PC-3 (cell line): Measurements from ENCODE around the gene GPR26. TPM values are rescaled to one million over a fixed set of nuclear protein-coding genes. Genes with fewer than 3 reads are reported as not detected.

ENCODE experiments used
- ATAC-seq: fragments of 200-7000 bp; cut with Tn5 transposase; 2 replicates; pipeline ENCODE4 v1.9.1; 2020; ENCODE audit warnings: mild to moderate bottlenecking, moderate library complexity
- BruUV-seq: library from RNA; stranded (reverse); fragments of 400-500 nt; replicated peaks from 2 replicates; lab custom pipeline; 2021; lab: Mats Ljungman, UMichigan
- CTCF ChIA-PET: fragments of 300-600 bp; sonication (Branson Sonifier 250); formaldehyde crosslinking; loops from one replicate; lab custom pipeline; 2022; ENCODE audit warnings: antibody characterized with exemption; lab: Charles Lee
- POLR2A ChIA-PET: fragments of 300-600 bp; sonication (Branson Sonifier 250); formaldehyde crosslinking; loops from one replicate; lab custom pipeline; 2022; ENCODE audit warnings: antibody characterized with exemption; ENCODE audit not compliant: unreplicated experiment; lab: Charles Lee
- DNase-seq: peaks from one replicate; pipeline ENCODE4 v3.0.0-alpha.2; 2015
- H2AFZ ChIP-seq: fragments of 300-600 bp; sonication (generic); 2 replicates; pipeline ENCODE4 v1.6.0; 2016; ENCODE audit warnings: antibody characterized with exemption, low read length
- H3F3A ChIP-seq: fragments of 300-600 bp; sonication (generic); one replicate; pipeline ENCODE4 v1.6.0; 2017; ENCODE audit warnings: antibody characterized with exemption, low read length, control low read depth, mild to moderate bottlenecking; ENCODE audit not compliant: unreplicated experiment
- H3K27ac ChIP-seq: fragments of 300-600 bp; sonication (generic); 2 replicates; pipeline ENCODE4 v1.5.1; 2016; ENCODE audit warnings: mild to moderate bottlenecking, low read length
- H3K27me3 ChIP-seq: fragments of 300-600 bp; sonication (generic); 2 replicates; pipeline ENCODE4 v1.6.1; 2016; ENCODE audit warnings: low read length, mixed read lengths
- H3K36me3 ChIP-seq: fragments of 300-600 bp; sonication (generic); 2 replicates; pipeline ENCODE4 v1.6.1; 2016; ENCODE audit warnings: low read depth, mixed run types, low read length, mixed read lengths
- H3K4me1 ChIP-seq: fragments of 300-600 bp; sonication (generic); 2 replicates; pipeline ENCODE4 v1.5.1; 2016; ENCODE audit warnings: low read length; ENCODE audit not compliant: insufficient read depth
- H3K4me2 ChIP-seq: fragments of 300-600 bp; sonication (generic); 2 replicates; pipeline ENCODE4 v1.6.0; 2016; ENCODE audit warnings: low read length
- H3K4me3 ChIP-seq: fragments of 300-600 bp; sonication (generic); 2 replicates; pipeline ENCODE4 v1.5.1; 2016; ENCODE audit warnings: mild to moderate bottlenecking, low read length, mixed read lengths
- H3K79me2 ChIP-seq: fragments of 300-600 bp; sonication (generic); 2 replicates; pipeline ENCODE4 v1.6.1; 2017; ENCODE audit warnings: low read length, mixed read lengths
- H3K9ac ChIP-seq: fragments of 300-600 bp; sonication (generic); 2 replicates; pipeline ENCODE4 v1.6.0; 2016; ENCODE audit warnings: mild to moderate bottlenecking, low read length
- H3K9me2 ChIP-seq: fragments of 300-600 bp; sonication (generic); replicated peaks from 2 replicates; pipeline ENCODE4 v1.6.1; 2016; ENCODE audit warnings: mixed run types, low read length, mixed read lengths
- H3K9me3 ChIP-seq: fragments of 300-600 bp; sonication (generic); 2 replicates; pipeline ENCODE4 v1.6.1; 2016; ENCODE audit warnings: low read length, mixed read lengths
- H4K20me1 ChIP-seq: fragments of 300-600 bp; sonication (generic); 2 replicates; pipeline ENCODE4 v1.6.1; 2016; ENCODE audit warnings: low read length, mixed read lengths
- CTCF ChIP-seq: fragments of 300-600 bp; sonication (generic); conservative IDR thresholded peaks from 2 replicates; pipeline ENCODE4 v1.5.1; 2017; ENCODE audit warnings: antibody characterized with exemption, low read depth, mild to moderate bottlenecking, low read length
- EZH2 ChIP-seq: fragments of 300-600 bp; sonication (generic); IDR thresholded peaks from one replicate; pipeline ENCODE4 v1.6.1; 2017; ENCODE audit warnings: antibody characterized with exemption, mild to moderate bottlenecking, low read length; ENCODE audit not compliant: unreplicated experiment
- EZH2phosphoT487 ChIP-seq: fragments of 300-600 bp; sonication (generic); IDR thresholded peaks from 2 replicates; pipeline ENCODE4 v1.6.1; 2018; ENCODE audit warnings: mild to moderate bottlenecking, antibody characterized with exemption, low read length, borderline replicate concordance
- intact Hi-C: fragments of 100-400 bp; cut with micrococcal nuclease; formaldehyde crosslinking; loops from 2 replicates; pipeline ENCODE4 v1.9.0; 2023
- total RNA-seq: library from RNA; depleted of rRNA; stranded (reverse); fragments of >200 nt; gene quantifications from 2 replicates; pipeline ENCODE4 v1.2.3, GENCODE V29; 2014

GPR26 gene
- total RNA-seq, 1 experiment from 2014 or later = not detected

GRCh38 chr10:123636598-123637325 lies 29.4 kb upstream of the GPR26 start:
- Histone ChIP-seq H4K20me1 (no peaks in the 10 kb centered on the region), H2AFZ (no peak overlapping the region), H3K9me2 (no peaks in the 10 kb centered on the region), H3K9ac (no peak overlapping the region), H3K27ac (no peak overlapping the region), H3K4me3 (no peak overlapping the region), H3K27me3 (no peaks in the 10 kb centered on the region), H3K79me2 (no peaks in the 10 kb centered on the region), H3K36me3 (no peaks in the 10 kb centered on the region), H3K4me2 (no peak overlapping the region), H3K9me3 (no peaks in the 10 kb centered on the region), H3F3A (no peaks in the 10 kb centered on the region), H3K4me1 (peaks cover 6% of the 10 kb centered on the region; the same call in 1 of the 2 replicates)
- ATAC-seq (no peak), DNase-seq (no peak)
- TF ChIP-seq EZH2 (no peak), CTCF (no peak), EZH2phosphoT487 (no peak)
- CTCF ChIA-PET = no interaction called here
- intact Hi-C loops = no loop called here
- POLR2A ChIA-PET = no interaction called here
- BruUV-seq = no TSS peak

DNA sequence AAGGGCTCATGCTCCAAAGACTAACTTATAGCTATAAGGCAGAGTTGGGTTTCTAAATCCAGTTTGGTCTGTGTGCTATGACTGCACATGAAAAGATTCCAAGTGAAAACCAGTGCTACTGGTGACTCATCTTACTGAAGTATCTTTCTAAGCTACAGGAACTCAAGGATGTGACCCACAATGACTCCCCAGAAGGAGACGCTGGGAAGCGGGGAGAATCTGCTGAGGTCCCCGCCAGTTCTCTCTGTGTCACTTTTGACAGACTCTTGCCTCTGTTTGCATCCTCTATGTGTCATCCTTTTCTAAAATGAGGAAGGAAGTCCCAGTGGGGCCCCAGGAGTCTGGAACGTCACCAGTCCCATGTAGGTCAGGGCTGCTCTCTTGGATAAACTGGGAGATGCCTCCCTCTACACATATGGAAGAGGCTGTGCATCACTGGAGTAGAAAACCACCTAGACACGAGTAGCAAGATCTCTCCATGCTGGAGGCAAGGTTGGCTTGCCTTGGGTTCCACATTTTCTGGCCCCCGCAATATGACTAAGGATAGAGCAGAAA lies 28.8 kb upstream of the GPR26 start:
- H3K4me2 ChIP-seq = no peak overlapping the region
- H3K4me1 ChIP-seq = peaks cover 6% of the 10 kb centered on the region; the same call in 1 of the 2 replicates
- TF ChIP-seq CTCF (no peak), EZH2 (no peak), EZH2phosphoT487 (no peak)
- no peak overlapping the region for H3K4me3 ChIP-seq
- H4K20me1 ChIP-seq = no peaks in the 10 kb centered on the region
- no peak overlapping the region for H3K27ac ChIP-seq
- H2AFZ ChIP-seq = no peak overlapping the region
- DNase-seq (peak; percentile 54), ATAC-seq (no peak)
- no peaks in the 10 kb centered on the region for H3K36me3 ChIP-seq
- no peaks in the 10 kb centered on the region for H3K79me2 ChIP-seq
- no peaks in the 10 kb centered on the region for H3K9me3 ChIP-seq
- no peaks in the 10 kb centered on the region for H3K27me3 ChIP-seq
- no peaks in the 10 kb centered on the region for H3K9me2 ChIP-seq
- no peak overlapping the region for H3K9ac ChIP-seq
- CTCF ChIA-PET = no interaction called here
- no TSS peak for BruUV-seq
- intact Hi-C loops = no loop called here
- H3F3A ChIP-seq = no peaks in the 10 kb centered on the region
- POLR2A ChIA-PET = no interaction called here

- 0 out of 2 replicates have a peak, but pooled peaks cover 5% of the 10 kb centered on the region for H3K27me3 ChIP-seq
- H4K20me1 ChIP-seq = no peaks in the 10 kb centered on the region
- H3K36me3 ChIP-seq = no peaks in the 10 kb centered on the region
- DNase-seq (no peak), ATAC-seq (no peak)
- CTCF ChIA-PET = no interaction called here
- no peaks in the 10 kb centered on the region for H3F3A ChIP-seq
- POLR2A ChIA-PET = no interaction called here
- no peak for TF ChIP-seq EZH2
- no peak for TF ChIP-seq CTCF
- no peak for TF ChIP-seq EZH2phosphoT487
- no TSS peak for BruUV-seq
- no peak overlapping the region for H3K4me2 ChIP-seq
- no peak overlapping the region for H2AFZ ChIP-seq
- no peaks in the 10 kb centered on the region for H3K9me3 ChIP-seq
- H3K9ac ChIP-seq = no peak overlapping the region
- no peaks in the 10 kb centered on the region for H3K9me2 ChIP-seq
- intact Hi-C loops = no loop called here
- H3K27ac ChIP-seq = no peak overlapping the region
- H3K4me3 ChIP-seq = no peak overlapping the region
- H3K79me2 ChIP-seq = no peaks in the 10 kb centered on the region
- peaks cover 6% of the 10 kb centered on the region; the same call in 1 of the 2 replicates for H3K4me1 ChIP-seq
These were observed 27.0 kb upstream of the GPR26 start for GRCh38 chr10:123639131-123639530.
